Thymus (tissue), 11 donors: ENCODE data around the gene WDR17. TPM values are rescaled to one million over a fixed set of nuclear protein-coding genes. Genes with fewer than 3 reads are reported as not detected.

Source experiments
- DNase-seq, 9 donors: peaks; one replicate each; pipeline ENCODE4 v3.0.0-alpha.2; 2013; ENCODE audit warnings: low spot score in 9 of 9, low read depth in 6 of 9, missing footprints in 1 of 9
- H3K27ac ChIP-seq, 2 donors: one replicate each; pipeline ENCODE4 v1.5.1; 2013; ENCODE audit warnings: control low read depth in 1 of 2, low read depth in 1 of 2, low read length in 1 of 2, mild to moderate bottlenecking in 1 of 2, moderate library complexity in 1 of 2
- H3K27me3 ChIP-seq, 2 donors: one replicate each; pipeline ENCODE4 v1.5.1; 2013; ENCODE audit warnings: low read length in 1 of 2; ENCODE audit not compliant: control insufficient read depth in 2 of 2, insufficient read depth in 1 of 2
- H3K36me3 ChIP-seq, 2 donors: one replicate each; pipeline ENCODE4 v1.5.1; 2013; ENCODE audit warnings: low read length in 1 of 2, mild to moderate bottlenecking in 1 of 2, moderate library complexity in 1 of 2; ENCODE audit not compliant: control insufficient read depth in 2 of 2, insufficient read depth in 2 of 2
- H3K4me1 ChIP-seq, 2 donors: one replicate each; pipeline ENCODE4 v1.5.1; 2013; ENCODE audit warnings: low read length in 2 of 2; ENCODE audit not compliant: control insufficient read depth in 2 of 2, insufficient read depth in 2 of 2
- H3K4me3 ChIP-seq, 2 donors: one replicate each; pipeline ENCODE4 v1.5.1; 2013; ENCODE audit warnings: low read length in 2 of 2, control low read depth in 1 of 2, mild to moderate bottlenecking in 1 of 2
- H3K9me3 ChIP-seq, 2 donors: one replicate each; pipeline ENCODE4 v1.5.1; 2013; ENCODE audit warnings: low read length in 1 of 2, mild to moderate bottlenecking in 1 of 2; ENCODE audit not compliant: control insufficient read depth in 2 of 2, insufficient read depth in 1 of 2
- WGBS: extraction: QIAGEN DNeasy Blood & Tissue Kit; methylation state at CpG from one replicate; pipeline ENCODE4 v1.1.7; 2013; 5-methylcytosine and 5-hydroxymethylcytosine counted together
- polyA plus RNA-seq: library from polyadenylated mRNA; stranded (reverse); fragments of 200-250 nt; gene quantifications from one replicate; pipeline ENCODE4 v1.2.3, GENCODE V29; 2013
- total RNA-seq: library from RNA; stranded (reverse); fragments of 120-200 nt; gene quantifications from one replicate; pipeline ENCODE4 v1.2.4, GENCODE V29; 2013
- donor health status: healthy.

Gene WDR17
- total and polyA plus RNA-seq, 2 donors: 0.23 to 0.52 TPM

GRCh38 chr4:176163041-176163440, 97.4 kb downstream of the WDR17 start:
- Histone ChIP-seq H3K27ac (no peak overlapping the region), H3K4me3 (no peak overlapping the region), H3K4me1 (no peaks in the 10 kb centered on the region), H3K27me3 (no peaks in the 10 kb centered on the region), H3K9me3 (no peaks in the 10 kb centered on the region), H3K36me3 (no peaks in the 10 kb centered on the region)
- WGBS: 98% methylated on average over 3 of the region's 3 CpGs
- DNase-seq: no peak

- no peak overlapping the region for H3K27ac ChIP-seq
- WGBS: 86% methylated on average over 1 of the region's 1 CpG
- no peaks in the 10 kb centered on the region for H3K4me1 ChIP-seq
Measured at GRCh38 chr4:176185051-176185450, 119.4 kb downstream of the WDR17 start.

GRCh38 chr4:176186067-176186466, 120.4 kb downstream of the WDR17 start:
- 88% methylated on average over 2 of the region's 2 CpGs for WGBS
- Histone ChIP-seq H3K27me3 (no peaks in the 10 kb centered on the region), H3K4me1 (no peaks in the 10 kb centered on the region), H3K27ac (no peak overlapping the region), H3K9me3 (no peaks in the 10 kb centered on the region), H3K4me3 (no peak overlapping the region), H3K36me3 (no peaks in the 10 kb centered on the region)
- DNase-seq: no peak

More at GRCh38 chr4:176185051-176185450, 119.4 kb downstream of the WDR17 start:
- no peaks in the 10 kb centered on the region for H3K9me3 ChIP-seq
- no peak overlapping the region for H3K4me3 ChIP-seq
- DNase-seq: no peak
- no peaks in the 10 kb centered on the region for H3K27me3 ChIP-seq
- H3K36me3 ChIP-seq: no peaks in the 10 kb centered on the region

- Histone ChIP-seq H3K27me3 (no peaks in the 10 kb centered on the region), H3K4me3 (no peak overlapping the region), H3K36me3 (no peaks in the 10 kb centered on the region), H3K9me3 (no peaks in the 10 kb centered on the region), H3K4me1 (no peaks in the 10 kb centered on the region), H3K27ac (no peak overlapping the region)
- 90% methylated on average over 6 of the region's 6 CpGs for WGBS
- no peak for DNase-seq
Measured at GRCh38 chr4:176186671-176187395, 121.2 kb downstream of the WDR17 start.

GRCh38 chr4:176187624-176188023, 122.0 kb downstream of the WDR17 start:
- no peaks in the 10 kb centered on the region for H3K27me3 ChIP-seq
- H3K9me3 ChIP-seq: no peaks in the 10 kb centered on the region
- DNase-seq: no peak
- WGBS: 82% methylated on average over 2 of the region's 2 CpGs
- H3K27ac ChIP-seq: no peak overlapping the region
- no peaks in the 10 kb centered on the region for H3K4me1 ChIP-seq
- H3K36me3 ChIP-seq: no peaks in the 10 kb centered on the region
- H3K4me3 ChIP-seq: no peak overlapping the region

- Histone ChIP-seq H3K4me1 (no peaks in the 10 kb centered on the region), H3K27me3 (no peaks in the 10 kb centered on the region)
Measured at GRCh38 chr4:176188654-176189053, 123.0 kb downstream of the WDR17 start.

GRCh38 chr4:176189891-176190795, 124.5 kb downstream of the WDR17 start:
- 93% methylated on average over 11 of the region's 11 CpGs for WGBS

More at GRCh38 chr4:176188654-176189053, 123.0 kb downstream of the WDR17 start:
- Histone ChIP-seq H3K4me3 (no peak overlapping the region), H3K27ac (no peak overlapping the region), H3K9me3 (no peaks in the 10 kb centered on the region), H3K36me3 (no peaks in the 10 kb centered on the region)
- no peak for DNase-seq

GRCh38 chr4:176191974-176192373, 126.3 kb downstream of the WDR17 start:
- H3K4me3 ChIP-seq: no peak overlapping the region
- peaks cover 3 to 4% of the 10 kb centered on the region in 2 donors for H3K4me1 ChIP-seq

More at GRCh38 chr4:176189891-176190795, 124.5 kb downstream of the WDR17 start:
- no peak overlapping the region for H3K4me3 ChIP-seq
- DNase-seq: no peak
- peaks cover 0 to 2% of the 10 kb centered on the region in 2 donors for H3K9me3 ChIP-seq
- H3K27me3 ChIP-seq: no peaks in the 10 kb centered on the region
- H3K36me3 ChIP-seq: no peaks in the 10 kb centered on the region
- H3K27ac ChIP-seq: no peak overlapping the region
- peaks cover 2% of the 10 kb centered on the region in 2 donors for H3K4me1 ChIP-seq

GRCh38 chr4:176193126-176193525, 127.5 kb downstream of the WDR17 start:
- H3K27ac ChIP-seq: no peak overlapping the region
- H3K9me3 ChIP-seq: peaks cover 0 to 4% of the 10 kb centered on the region in 2 donors
- H3K36me3 ChIP-seq: no peaks in the 10 kb centered on the region
- 69% methylated on average over 4 of the region's 4 CpGs for WGBS
- peaks cover 3 to 4% of the 10 kb centered on the region in 2 donors for H3K4me1 ChIP-seq
- no peak for DNase-seq
- H3K4me3 ChIP-seq: no peak overlapping the region
- H3K27me3 ChIP-seq: no peaks in the 10 kb centered on the region

More at GRCh38 chr4:176191974-176192373, 126.3 kb downstream of the WDR17 start:
- no peak overlapping the region for H3K27ac ChIP-seq
- WGBS: 62% methylated on average over 1 of the region's 1 CpG
- no peaks in the 10 kb centered on the region for H3K27me3 ChIP-seq
- no peaks in the 10 kb centered on the region for H3K36me3 ChIP-seq
- H3K9me3 ChIP-seq: peaks cover 0 to 4% of the 10 kb centered on the region in 2 donors
- DNase-seq: no peak
